Esophagus mucosa (tissue), 1 donor: ENCODE measurements around the gene VSIG8. TPM values are rescaled to one million over a fixed set of nuclear protein-coding genes. Genes with fewer than 3 reads are reported as not detected.

ENCODE experiments used
- ATAC-seq: fragments of 200-7000 bp; cut with Tn5 transposase; one replicate; pipeline ENCODE4 v1.9.1; 2020
- total RNA-seq: library from RNA; stranded (reverse); gene quantifications from one replicate; pipeline ENCODE4 v1.2.4, GENCODE V29; 2023
- donor health status: DM: yes; HTN: yes; CAD: no.

VSIG8 gene
- total RNA-seq, 1 donor from 2014 or later: 1.2 TPM

DNA sequence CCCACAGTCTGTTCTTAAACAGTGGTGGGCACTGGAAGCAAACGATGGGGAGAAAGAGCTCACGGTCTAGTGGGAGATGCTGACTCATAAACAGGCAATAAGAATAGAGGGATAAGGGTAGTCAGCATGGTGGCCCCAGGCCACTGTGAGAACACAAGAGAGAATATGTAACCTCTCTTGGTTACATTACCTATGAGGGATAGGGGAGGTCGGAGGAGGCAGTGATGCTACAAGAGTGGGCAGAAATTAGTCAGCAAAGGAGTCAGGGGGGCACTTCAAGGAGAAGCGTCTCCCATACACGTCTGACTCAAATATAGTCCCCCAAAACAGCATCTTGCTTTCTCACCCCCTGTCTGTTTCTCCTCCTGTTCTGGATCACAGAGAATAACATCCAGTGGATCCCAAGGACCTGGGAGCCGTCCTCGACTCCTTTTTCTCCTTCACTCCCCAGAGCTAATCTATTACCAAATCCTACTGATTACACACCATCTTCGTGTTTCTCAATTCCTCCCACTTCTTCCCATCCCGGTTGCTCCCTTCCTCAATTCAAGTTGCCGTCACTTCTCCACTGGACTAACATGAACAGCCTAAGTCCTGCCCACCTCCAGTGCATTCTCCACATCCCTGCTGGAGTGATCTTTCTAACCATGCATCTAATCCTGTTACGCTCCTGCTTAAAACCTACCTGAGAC lies 33.7 kb downstream of the VSIG8 start:
- no peak for ATAC-seq

DNA sequence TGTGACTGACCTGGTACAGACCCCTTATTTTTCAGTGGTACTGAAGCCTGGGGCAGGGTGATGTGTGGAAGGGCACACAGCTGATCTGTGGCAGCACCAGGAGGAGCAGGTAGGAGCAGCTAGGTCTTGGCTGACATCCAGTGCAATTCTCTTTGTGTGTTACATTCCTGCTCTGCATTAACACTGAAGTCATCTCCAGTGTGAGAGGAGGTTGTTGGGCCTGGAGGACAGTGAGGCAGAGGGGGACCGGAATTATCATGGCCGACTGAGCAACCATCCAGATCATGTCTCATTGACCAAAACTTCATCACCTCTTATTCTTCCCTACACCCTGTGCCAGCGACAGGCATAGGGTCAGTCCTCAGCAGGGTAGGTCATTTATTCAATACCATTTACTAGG lies 34.3 kb downstream of the VSIG8 start:
- no peak for ATAC-seq

DNA sequence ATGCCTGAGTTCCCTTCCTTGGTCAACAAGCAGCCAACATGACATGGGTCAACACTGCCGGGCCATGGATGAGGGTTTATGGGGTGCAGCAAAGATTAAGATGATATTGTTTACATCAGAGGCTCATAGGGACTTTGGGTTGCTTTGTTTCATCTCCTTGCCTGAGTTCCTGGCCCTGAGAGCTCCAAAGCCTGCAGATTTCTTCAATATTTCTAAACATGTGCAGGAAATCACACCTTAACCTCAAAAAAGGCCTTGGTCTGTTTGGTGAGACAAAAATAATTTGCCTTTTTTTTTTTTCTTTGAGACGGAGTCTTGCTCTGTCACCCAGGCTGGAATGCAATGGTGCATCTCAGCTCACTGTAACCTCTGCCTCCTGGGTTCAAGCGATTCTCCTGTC lies 34.9 kb downstream of the VSIG8 start:
- ATAC-seq: no peak

DNA sequence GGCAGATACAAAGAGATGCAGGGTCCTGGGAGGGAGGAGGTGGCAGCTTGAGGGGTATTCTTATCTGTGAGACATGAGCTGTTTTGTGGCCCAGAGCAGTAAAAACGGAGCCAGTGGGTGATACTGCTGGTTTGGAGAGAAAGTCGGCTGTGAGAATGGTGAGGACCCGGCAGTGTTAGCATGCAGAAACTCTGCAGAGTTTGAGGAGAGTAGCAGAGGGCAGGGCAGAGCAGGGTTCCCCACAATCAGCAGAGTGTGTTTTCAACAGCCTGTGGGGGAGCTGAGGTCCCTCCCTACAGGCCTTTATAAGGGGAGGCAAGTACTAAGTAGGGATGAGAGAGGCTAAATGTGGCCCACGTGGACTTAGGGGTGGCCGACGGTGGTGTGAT lies 35.4 kb downstream of the VSIG8 start:
- ATAC-seq: no peak

DNA sequence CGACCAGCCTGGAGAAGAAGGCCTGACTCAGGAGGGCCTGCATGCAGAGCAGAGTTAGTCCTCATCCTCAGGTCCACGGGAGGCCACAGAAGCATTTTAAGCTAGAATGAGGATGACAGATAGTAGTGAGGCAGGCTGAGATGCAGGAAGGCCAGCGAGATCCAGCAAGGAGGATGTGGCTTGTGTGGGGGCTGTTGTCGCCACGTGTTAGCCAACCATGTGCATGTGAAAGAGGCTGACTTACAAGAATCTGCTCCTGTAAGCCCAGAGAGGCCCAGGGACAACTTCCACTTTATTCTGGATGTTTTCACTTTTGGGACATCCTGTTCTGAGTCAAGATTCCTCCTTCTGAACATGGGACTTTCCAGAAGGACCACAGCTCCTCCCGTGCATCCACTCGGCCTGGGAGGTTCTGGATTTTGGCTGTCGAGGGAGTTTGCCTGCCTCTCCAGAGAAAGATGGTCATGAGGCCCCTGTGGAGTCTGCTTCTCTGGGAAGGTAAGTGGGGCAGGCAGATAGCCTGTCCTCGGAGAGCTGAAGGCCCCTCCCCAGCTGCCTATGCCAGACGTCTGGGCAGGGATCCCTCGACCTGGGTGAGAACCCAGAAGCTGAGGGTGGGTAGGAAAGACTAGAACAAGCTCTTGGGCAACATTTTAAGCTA lies 35.9 kb downstream of the VSIG8 start, which contains the start of gene SLAMF8:
SLAMF8 (plus strand) TSS at position 433 of the 661 bp plus-strand sequence; CDS start at position 459, 26 bp downstream.
- no peak for ATAC-seq

DNA sequence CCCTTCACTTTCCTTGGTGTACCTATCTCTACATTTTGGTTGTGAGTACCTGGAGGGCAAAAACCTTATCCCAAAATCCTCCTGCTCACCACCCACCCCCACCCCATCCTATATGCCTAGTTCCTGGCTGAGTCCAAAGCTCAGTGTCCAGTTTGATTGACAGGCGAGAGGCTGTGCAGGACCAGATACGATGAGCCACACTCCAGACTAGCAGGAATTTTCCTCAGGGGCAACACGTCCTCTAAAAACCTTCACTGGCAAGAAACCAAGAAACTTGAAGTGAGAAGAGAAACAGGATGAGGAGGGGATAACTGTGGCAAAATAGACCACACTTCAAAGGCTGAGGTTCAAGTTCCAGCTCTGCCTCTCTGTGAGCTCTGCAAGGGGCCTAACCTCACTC lies 36.9 kb downstream of the VSIG8 start:
- no peak for ATAC-seq

DNA sequence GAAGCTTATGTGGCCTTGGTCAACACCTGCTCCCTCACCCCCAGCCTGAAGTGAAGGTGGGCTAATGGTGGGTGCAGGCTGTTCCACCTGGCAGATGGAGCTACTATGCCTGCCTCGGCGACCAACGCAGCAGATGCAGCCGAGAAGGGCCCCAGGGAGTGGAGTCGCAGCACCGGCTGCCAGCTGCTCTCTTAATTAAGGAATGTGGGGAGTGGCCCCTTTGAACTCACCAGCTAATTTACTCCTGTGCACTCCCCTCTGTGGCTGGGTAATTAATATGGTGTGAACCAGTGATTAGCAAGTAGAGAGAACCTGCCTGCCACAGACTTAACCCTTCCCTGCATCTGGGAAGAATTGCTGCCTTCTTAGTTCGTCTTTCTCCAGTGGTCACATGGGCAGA lies 39.1 kb downstream of the VSIG8 start:
- peak; percentile 59 for ATAC-seq

DNA sequence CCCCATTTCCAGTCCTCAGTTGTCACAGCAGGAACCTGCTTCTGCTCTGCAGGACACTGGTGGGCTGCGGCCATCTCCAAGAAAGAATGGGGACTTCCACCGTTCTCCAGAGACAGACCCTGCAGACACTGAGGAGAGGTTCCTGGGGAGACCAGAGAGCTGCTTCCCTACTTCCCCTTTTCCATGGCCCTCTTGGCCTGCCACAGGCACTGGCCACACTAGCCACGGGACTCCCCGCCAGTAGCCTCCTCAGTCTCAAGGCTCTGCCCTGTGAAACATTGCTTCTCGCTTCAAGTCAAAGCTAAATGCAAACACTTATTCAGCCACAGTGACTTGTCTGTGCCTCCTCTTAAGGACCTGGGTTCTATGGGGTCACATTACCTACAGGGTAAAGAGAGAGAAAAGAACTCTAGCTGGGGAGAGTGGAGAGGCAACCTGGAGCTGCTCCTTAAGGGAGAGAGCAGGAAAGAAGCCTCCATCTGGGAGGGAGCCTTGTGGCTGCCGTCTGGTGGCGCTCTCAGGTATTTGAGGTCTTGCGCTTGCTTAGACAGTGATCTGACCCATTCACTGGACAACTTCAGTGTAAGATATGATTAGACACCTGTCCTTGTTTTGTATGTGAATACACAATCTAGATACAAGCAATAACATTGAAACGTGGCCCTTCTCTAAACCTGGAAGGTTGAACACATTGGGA lies 41.1 kb downstream of the VSIG8 start:
- no peak for ATAC-seq

DNA sequence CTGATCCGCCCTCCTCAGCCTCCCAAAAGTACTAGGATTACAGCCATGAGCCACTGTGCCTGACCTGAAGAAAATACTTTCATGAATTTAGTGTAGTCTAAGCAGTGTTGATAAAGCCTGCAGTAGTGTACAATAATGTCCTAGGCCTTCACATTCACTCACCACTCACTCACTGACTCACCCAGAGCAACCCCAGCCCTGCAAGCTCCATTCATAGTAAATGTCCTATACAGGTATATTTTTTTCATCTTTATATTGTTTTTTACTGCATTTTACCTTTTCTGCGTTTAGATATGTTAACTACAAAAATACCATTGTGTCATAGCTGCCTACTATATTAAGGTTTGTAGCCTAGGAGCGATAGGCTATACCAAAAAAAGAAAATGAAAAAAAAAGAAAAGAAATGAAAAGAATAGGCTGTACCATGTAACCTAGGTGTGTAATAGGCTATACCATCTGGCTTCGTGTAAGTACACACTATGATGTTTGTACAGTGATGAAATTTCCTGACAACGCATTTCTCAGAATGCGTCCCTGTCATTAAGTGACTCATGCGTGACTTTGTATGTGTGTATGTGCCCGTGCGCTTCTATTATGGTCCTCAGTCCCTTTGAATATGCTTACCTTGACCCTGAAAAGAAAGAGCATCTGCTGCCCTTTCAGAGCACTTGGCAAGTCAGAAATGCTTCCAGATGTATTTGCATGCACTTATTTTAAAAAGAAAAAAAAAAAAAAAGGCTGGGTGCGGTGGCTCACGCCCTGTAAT lies 45.0 kb downstream of the VSIG8 start:
- ATAC-seq: peak; percentile 97

DNA sequence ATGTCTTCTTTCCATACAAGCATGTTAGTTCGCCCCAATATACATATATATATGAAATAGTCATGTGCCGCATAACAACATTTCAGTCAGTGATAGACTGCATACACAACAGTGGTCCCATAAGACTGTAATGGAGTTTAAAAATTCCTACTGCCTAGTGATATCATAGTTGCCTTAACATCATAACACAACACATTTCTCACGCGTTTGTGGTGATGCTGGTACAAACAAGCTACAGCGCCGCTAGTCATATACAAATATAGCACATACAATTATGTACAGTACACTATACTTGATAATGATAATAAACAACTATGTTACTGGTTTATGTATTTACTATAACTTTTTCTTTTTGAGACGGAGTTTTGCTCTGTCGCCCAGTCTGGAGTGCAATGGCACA lies 46.5 kb downstream of the VSIG8 start:
- no peak for ATAC-seq

DNA sequence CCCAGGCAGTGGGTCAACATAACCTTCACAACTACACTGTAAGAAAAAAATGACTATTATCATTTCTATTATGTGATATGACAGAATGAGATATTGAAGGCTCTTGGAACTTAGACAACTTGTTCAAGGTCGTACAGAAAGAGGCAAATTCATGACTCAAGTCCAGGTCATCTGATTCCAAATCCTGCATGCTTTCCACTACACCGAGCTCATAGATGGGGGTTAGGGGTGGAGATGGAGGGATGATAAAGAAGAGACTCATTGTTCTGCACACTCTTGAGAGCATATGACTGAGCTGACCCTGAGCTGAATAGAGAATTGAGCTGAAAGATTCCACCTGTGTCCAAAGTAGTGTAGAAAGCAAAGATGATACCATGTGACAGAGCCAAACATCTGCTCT lies 57.5 kb downstream of the VSIG8 start:
- ATAC-seq: no peak

Other genes with a start within 250 kb of the VSIG8 start
- gene CRP, start 148.1 kb downstream of the VSIG8 start, total RNA-seq: not detected
- 62.4 TPM for gene DUSP23, start 81.7 kb downstream of the VSIG8 start, total RNA-seq
- gene FCRL6, start 60.3 kb downstream of the VSIG8 start, total RNA-seq: not detected
- 0.80 TPM for gene SLAMF8, start 35.8 kb downstream of the VSIG8 start, total RNA-seq
- gene CFAP45, start 37.5 kb upstream of the VSIG8 start, total RNA-seq: 1.5 TPM
- gene TAGLN2, start 62.9 kb upstream of the VSIG8 start, total RNA-seq: 406 TPM
- gene IGSF9, start 83.0 kb upstream of the VSIG8 start, total RNA-seq: 13.0 TPM
- gene SLAMF9, start 91.6 kb upstream of the VSIG8 start, total RNA-seq: 0.28 TPM
- gene PIGM, start 169.3 kb upstream of the VSIG8 start, total RNA-seq: 3.3 TPM
- not detected for gene KCNJ10, start 207.5 kb upstream of the VSIG8 start, total RNA-seq
- not detected for gene KCNJ9, start 218.9 kb upstream of the VSIG8 start, total RNA-seq
- 13.7 TPM for gene IGSF8, start 236.0 kb upstream of the VSIG8 start, total RNA-seq